Lower leg skin (tissue), 4 donors: Measurements from ENCODE around the gene CAP1. TPM values are rescaled to one million over a fixed set of nuclear protein-coding genes. Genes with fewer than 3 reads are reported as not detected.

Source experiments
- DNase-seq, 2 donors: peaks; one replicate each; pipeline ENCODE4 v3.0.0-alpha.2; 2019; ENCODE audit warnings: low spot score in 2 of 2
- H3K4me3 ChIP-seq: fragments of 200-600 bp; sonication (generic); 2 replicates; pipeline ENCODE4 v1.5.1; 2017; ENCODE audit warnings: mild to moderate bottlenecking, low read depth; ENCODE audit not compliant: poor library complexity, severe bottlenecking
- CTCF ChIP-seq, 3 donors: fragments of 450-650 bp; IDR thresholded peaks; one replicate each; pipeline ENCODE4 v1.5.1; 2016; ENCODE audit warnings: antibody characterized with exemption in 3 of 3, mild to moderate bottlenecking in 3 of 3, moderate library complexity in 2 of 3
- POLR2A ChIP-seq, 2 donors: fragments of 450-650 bp; IDR thresholded peaks; one replicate each; pipeline ENCODE4 v1.6.1; 2016 to 2017; ENCODE audit warnings: antibody characterized with exemption in 2 of 2, mild to moderate bottlenecking in 1 of 2, moderate library complexity in 1 of 2
- WGBS, 2 donors: methylation state at CpG; one replicate each; pipeline ENCODE4 v1.1.5; 2018; 5-methylcytosine and 5-hydroxymethylcytosine counted together
- intact Hi-C: fragments of 100-400 bp; cut with DNase I; formaldehyde crosslinking; loops from one replicate; pipeline ENCODE4 v1.15.0; 2023; ENCODE audit warnings: low total_unique reads
- total RNA-seq, 4 donors: library from RNA; depleted of rRNA; stranded (reverse); fragments of >200 nt; gene quantifications; one replicate each; pipeline ENCODE4 v1.1.0, GENCODE V29; 2016

CAP1 gene
- total RNA-seq, 4 donors from 2014 or later, result 136 to 173 (median 143) TPM

- 74 to 81% methylated on average over 4 of the region's 4 CpGs for WGBS, 2 donors
- TF ChIP-seq POLR2A (IDR thresholded peaks at IDR 0.05) (no peak), CTCF (IDR thresholded peaks at IDR 0.05) (no peak)
- H3K4me3 ChIP-seq, result no peak overlapping the region
- no peak for DNase-seq
- intact Hi-C loops, result no loop called here
Observed at GRCh38 chr1:40042341-40042740, 1.8 kb downstream of the CAP1 start.

- intact Hi-C loops, result no loop called here
- WGBS, 2 donors, result 78% methylated on average over 3 of the region's 3 CpGs
- no peak overlapping the region for H3K4me3 ChIP-seq
- TF ChIP-seq CTCF (IDR thresholded peaks at IDR 0.05), result no peak
- no peak for TF ChIP-seq POLR2A (IDR thresholded peaks at IDR 0.05)
- DNase-seq, result no peak
Observed at GRCh38 chr1:40044110-40044509, 3.6 kb downstream of the CAP1 start.

GRCh38 chr1:40045182-40045581 is 4.7 kb downstream of the CAP1 start:
- TF ChIP-seq CTCF (IDR thresholded peaks at IDR 0.05) (no peak), POLR2A (IDR thresholded peaks at IDR 0.05) (no peak)
- DNase-seq, result no peak
- H3K4me3 ChIP-seq, result no peak overlapping the region
- WGBS, 2 donors, result 85 to 96% methylated on average over 4 of the region's 4 CpGs
- intact Hi-C loops, result no loop called here

- 96 to 98% methylated on average over 3 of the region's 3 CpGs for WGBS, 2 donors
- intact Hi-C loops, result no loop called here
- no peak overlapping the region for H3K4me3 ChIP-seq
- TF ChIP-seq POLR2A (IDR thresholded peaks at IDR 0.05), result no peak
- TF ChIP-seq CTCF (IDR thresholded peaks at IDR 0.05), result no peak
- no peak for DNase-seq
Observed at GRCh38 chr1:40045766-40046165, 5.2 kb downstream of the CAP1 start.

- DNase-seq, result no peak
- intact Hi-C loops, result no loop called here
- no peak overlapping the region for H3K4me3 ChIP-seq
- 45 to 47% methylated on average over 2 of the region's 2 CpGs for WGBS, 2 donors
- TF ChIP-seq POLR2A (IDR thresholded peaks at IDR 0.05) (no peak), CTCF (IDR thresholded peaks at IDR 0.05) (no peak)
Observed at GRCh38 chr1:40047276-40047675, 6.7 kb downstream of the CAP1 start.

GRCh38 chr1:40047769-40048168 is 7.2 kb downstream of the CAP1 start:
- intact Hi-C loops, result no loop called here
- H3K4me3 ChIP-seq, result no peak overlapping the region
- DNase-seq, result no peak
- 88 to 95% methylated on average over 5 of the region's 5 CpGs for WGBS, 2 donors
- no peak for TF ChIP-seq POLR2A (IDR thresholded peaks at IDR 0.05)
- TF ChIP-seq CTCF (IDR thresholded peaks at IDR 0.05), result no peak
